Astrocyte of the spinal cord (primary cell): ENCODE measurements around the gene CELA3B.

ENCODE experiments used
- DNase-seq: peaks from one replicate; pipeline ENCODE4 v3.0.0; 2011; ENCODE audit warnings: low read depth, low spot score
- H3K4me3 ChIP-seq: 2 replicates; pipeline ENCODE4 v1.5.1; 2011; ENCODE audit warnings: low read depth, mild to moderate bottlenecking, low read length, moderate library complexity
- in situ Hi-C: cut with HindIII; loops from 2 replicates; pipeline ENCODE4 v1.10.0; 2017; ENCODE audit warnings: low sequenced_read_pairs
- TF ChIP-seq, protein P1 (sequence below): IDR thresholded peaks from 2 replicates; pipeline ENCODE4 v1.5.1; 2012; ENCODE audit warnings: low read depth, mild to moderate bottlenecking, low read length, inconsistent platforms

The CELA3B gene

DNA sequence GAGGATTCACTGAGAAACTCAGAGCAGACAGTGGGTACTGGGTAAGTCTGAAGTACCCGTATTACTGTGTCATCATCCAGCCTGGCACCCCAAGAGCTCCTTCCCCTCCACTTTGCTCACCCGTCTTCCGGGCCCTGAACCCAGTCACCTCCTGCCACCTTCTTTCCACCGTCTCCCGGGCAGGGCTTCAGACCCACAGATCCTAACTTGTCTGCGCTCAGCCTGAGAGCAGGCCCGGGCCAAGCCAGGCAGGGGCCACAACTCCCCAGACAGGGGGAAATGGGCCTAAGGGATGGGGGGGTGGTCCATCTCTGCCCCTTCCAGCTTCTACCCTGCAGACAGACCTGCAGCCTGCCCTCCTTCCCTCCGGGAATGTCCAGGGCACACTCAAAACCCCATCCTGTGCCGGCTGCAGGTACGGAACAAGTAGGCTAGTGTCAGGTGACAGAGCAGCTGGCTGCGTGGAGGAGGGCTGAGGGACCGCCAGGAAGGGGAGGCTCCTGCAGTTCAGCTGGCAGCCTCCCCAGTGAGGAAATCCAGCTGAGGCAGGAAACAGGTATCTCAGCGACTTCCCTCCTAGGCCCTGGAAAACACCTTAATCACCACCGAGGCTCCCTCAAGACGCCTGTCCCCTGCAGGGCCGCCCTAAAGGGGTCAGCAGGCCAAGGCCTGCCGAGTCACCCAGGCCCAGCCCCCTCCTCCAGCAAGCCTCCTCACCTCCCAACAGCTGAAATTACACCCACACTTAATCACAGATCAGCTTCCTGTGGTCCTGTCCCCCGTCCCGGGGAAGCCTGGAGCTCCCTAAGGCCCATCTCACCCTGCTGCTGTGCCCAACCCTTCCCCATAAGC is 43.2 kb upstream of the CELA3B start:
- TF ChIP-seq, protein P1, sequence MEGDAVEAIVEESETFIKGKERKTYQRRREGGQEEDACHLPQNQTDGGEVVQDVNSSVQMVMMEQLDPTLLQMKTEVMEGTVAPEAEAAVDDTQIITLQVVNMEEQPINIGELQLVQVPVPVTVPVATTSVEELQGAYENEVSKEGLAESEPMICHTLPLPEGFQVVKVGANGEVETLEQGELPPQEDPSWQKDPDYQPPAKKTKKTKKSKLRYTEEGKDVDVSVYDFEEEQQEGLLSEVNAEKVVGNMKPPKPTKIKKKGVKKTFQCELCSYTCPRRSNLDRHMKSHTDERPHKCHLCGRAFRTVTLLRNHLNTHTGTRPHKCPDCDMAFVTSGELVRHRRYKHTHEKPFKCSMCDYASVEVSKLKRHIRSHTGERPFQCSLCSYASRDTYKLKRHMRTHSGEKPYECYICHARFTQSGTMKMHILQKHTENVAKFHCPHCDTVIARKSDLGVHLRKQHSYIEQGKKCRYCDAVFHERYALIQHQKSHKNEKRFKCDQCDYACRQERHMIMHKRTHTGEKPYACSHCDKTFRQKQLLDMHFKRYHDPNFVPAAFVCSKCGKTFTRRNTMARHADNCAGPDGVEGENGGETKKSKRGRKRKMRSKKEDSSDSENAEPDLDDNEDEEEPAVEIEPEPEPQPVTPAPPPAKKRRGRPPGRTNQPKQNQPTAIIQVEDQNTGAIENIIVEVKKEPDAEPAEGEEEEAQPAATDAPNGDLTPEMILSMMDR, result no peak
- H3K4me3 ChIP-seq, result no peak overlapping the region
- DNase-seq, result no peak
- in situ Hi-C loops, result no loop called here

DNA sequence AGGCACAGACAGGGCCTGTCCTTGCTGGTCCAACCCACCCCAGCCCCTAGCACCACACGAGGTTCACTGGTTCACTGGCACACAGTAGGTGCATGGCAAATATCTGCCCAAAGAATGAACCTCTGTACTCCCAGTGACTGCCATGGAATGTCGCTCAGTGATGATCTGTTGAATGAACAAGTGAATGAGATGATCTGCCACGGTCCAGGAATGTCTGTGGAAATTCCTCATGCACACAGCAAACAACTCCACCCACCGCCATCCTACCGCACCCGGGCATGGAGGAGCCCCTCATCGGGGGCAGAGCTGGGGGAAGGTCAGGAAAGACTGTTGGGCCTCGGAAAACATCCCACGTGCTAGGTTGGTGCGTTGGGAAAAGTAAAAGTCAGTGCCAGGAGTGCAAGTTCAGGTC is 41.4 kb upstream of the CELA3B start:
- TF ChIP-seq, protein P1, result no peak
- H3K4me3 ChIP-seq, result peak overlapping the region; percentile 65
- in situ Hi-C loops, result no loop called here
- no peak for DNase-seq

DNA sequence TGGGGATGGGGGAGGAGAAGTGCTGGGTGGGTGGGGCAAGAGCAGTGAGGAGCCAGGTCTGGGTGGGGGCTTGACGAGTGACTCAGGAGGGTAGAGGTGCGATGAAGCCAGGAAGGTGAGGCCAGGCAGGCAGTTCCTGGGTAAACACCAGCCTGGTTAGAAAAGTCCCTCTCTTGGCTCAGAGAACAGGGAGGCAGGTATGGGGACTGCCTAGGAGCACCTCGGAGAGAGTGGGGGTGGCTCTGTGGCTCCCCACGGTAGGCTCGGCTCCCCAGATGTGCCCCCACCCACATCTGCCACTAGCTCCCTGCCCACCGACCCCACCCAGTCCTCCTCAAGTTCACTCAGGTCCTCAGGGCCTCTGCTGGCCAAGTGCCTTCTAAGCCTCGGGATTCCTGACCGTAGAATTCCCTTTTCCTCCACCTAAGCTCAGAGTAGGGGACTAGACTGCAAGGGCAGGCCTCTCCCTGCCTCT is 40.9 kb upstream of the CELA3B start:
- in situ Hi-C loops, result no loop called here
- DNase-seq, result no peak
- peak overlapping the region; percentile 65 for H3K4me3 ChIP-seq
- TF ChIP-seq, protein P1, result no peak

DNA sequence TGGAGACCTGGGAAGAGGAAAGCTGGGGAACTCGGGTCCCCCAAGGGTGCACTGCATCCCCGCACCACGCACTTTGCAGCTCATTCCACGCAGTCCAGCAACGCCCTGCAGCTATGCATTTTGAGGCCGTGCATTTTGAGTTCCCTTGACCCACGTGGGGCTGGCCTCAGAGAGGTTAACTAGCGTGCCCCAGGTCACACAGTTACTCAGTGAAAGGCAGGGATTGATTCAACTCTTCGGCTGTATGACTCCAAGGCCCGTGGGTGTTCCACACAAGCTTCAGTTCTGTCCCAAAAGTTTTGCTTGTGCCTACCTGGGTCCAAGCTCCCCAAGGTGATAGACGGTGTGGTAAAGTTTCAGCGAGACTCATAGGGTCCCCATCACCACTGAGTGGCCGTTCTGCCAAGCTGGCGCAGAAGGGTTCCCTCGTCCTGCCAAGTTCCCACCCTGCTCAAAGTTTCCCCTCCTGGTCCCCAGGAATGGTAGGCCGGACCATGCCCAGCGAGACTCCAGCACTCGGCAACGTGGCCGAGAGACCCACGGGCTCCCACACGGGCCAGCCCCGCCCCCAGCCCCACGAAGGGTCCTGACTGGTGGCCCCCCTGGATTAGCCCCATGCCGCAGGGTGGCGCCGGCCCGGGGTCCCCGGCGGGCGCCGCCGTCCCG is 40.3 kb upstream of the CELA3B start:
- no peak for DNase-seq
- in situ Hi-C loops, result no loop called here
- H3K4me3 ChIP-seq, result peak overlapping the region; percentile 65
- TF ChIP-seq, protein P1, result no peak

DNA sequence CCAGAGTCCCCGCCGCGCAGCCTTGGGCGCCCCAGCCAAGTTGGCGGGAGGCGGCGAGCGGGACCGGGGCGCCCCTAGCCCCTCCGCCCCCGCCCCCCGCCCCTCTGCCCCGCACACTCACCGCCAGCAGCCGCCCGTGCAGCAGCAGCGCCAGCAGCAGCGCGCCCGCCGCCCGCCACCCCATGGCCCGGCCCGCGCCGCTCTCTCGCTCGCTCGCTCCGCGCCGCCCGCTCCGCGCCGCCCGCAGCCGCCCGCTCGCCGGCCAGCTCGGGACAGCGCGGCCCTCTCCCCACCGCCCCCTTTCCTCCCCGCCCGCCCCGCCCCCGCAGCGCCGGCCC is 39.8 kb upstream of the CELA3B start, which contains the start of gene HSPG2:
TSS of gene HSPG2 (minus strand) at position 277 of the 338 bp plus-strand sequence. CDS start at position 184, 93 bp downstream.
- in situ Hi-C loops, result no loop called here
- peak within 1 kb of the TSS; percentile 65 for H3K4me3 ChIP-seq
- TF ChIP-seq, protein P1, result no peak
- no peak for DNase-seq

DNA sequence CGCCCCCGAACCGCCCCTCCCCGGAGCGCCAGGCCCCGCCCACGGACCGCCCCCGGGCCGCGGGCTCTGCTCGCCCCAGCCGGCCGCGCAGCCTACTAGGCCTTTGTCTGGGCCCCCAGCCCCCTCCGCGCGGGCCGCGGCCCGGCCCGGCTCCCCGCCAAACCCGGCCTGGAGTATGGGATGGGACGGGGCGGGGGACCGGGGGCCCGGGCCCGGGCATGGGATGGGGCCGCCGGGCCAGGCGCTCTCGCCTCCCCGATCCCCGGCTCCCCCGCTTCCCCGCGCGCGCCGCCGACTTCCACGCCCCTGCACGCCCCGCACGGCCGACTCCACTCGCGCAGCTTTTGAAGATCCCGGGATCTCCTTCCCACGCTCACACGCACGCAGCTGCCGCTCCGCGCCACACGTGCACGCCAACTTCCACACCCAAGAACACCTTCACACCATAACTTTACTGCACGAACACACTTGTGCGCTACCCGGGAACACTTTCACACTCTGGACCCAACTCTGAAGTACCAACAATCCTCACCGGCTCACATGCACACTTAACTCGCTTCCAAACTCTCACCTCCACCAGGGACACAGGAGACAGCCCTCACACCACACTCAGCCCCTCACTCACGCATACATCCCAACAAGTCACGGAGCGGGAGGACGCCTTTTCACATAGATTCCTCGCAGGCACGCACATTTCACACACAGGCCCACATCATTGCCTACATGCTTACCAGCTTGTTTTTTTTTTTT is 39.3 kb upstream of the CELA3B start:
- H3K4me3 ChIP-seq, result peak overlapping the region; percentile 15
- TF ChIP-seq, protein P1, result no peak
- DNase-seq, result peak; percentile 83
- in situ Hi-C loops, result no loop called here
